NB4 (cell line): ENCODE data around the gene KCNQ5.
"Not testable (repeated sequence)": the region's sequence is repeated elsewhere in the genome, so short reads cannot be mapped to it uniquely, and the experiment has no call there.

ENCODE experiments used
- DNase-seq: peaks from one replicate; pipeline ENCODE4 v3.0.0; 2010; ENCODE audit warnings: low read depth
- H3K4me3 ChIP-seq: one replicate; pipeline ENCODE4 v1.5.1; 2011; ENCODE audit warnings: mild to moderate bottlenecking, low read depth, low read length, moderate library complexity
- CTCF ChIP-seq: IDR thresholded peaks from one replicate; pipeline ENCODE4 v1.5.1; 2012; ENCODE audit warnings: low read depth, low read length
- MAX ChIP-seq: IDR thresholded peaks from 2 replicates; pipeline ENCODE4 v1.6.1; 2011; ENCODE audit warnings: low read depth, low read length
- MYC ChIP-seq: IDR thresholded peaks from 2 replicates; pipeline ENCODE4 v1.6.1; 2011; ENCODE audit warnings: low read depth, low read length
- POLR2A ChIP-seq: IDR thresholded peaks from 2 replicates; pipeline ENCODE4 v1.6.1; 2011; ENCODE audit warnings: mild to moderate bottlenecking; ENCODE audit not compliant: insufficient read length; ENCODE audit errors: extremely low read depth

KCNQ5 gene

GRCh38 chr6:72972579-72972978, 350.7 kb downstream of the KCNQ5 start:
- no peak overlapping the region for H3K4me3 ChIP-seq
- DNase-seq = no peak
- TF ChIP-seq MYC = no peak
- TF ChIP-seq MAX = no peak
- TF ChIP-seq CTCF = no peak
- TF ChIP-seq POLR2A = no peak

GRCh38 chr6:72974276-72974675, 352.4 kb downstream of the KCNQ5 start:
- TF ChIP-seq CTCF (no peak), POLR2A (no peak), MAX (no peak), MYC (no peak)
- H3K4me3 ChIP-seq = no peak overlapping the region
- DNase-seq = no peak

GRCh38 chr6:72975352-72975752, 353.5 kb downstream of the KCNQ5 start:
- H3K4me3 ChIP-seq = no peak overlapping the region
- TF ChIP-seq MAX (no peak), POLR2A (no peak), MYC (no peak), CTCF (no peak)
- DNase-seq = no peak

- no peak for DNase-seq
Measured at GRCh38 chr6:72976484-72976883, 354.6 kb downstream of the KCNQ5 start.

GRCh38 chr6:72977114-72977513, 355.2 kb downstream of the KCNQ5 start:
- H3K4me3 ChIP-seq = no peak overlapping the region
- TF ChIP-seq CTCF (no peak), POLR2A (no peak)
- no peak for DNase-seq

More at GRCh38 chr6:72976484-72976883, 354.6 kb downstream of the KCNQ5 start:
- no peak for TF ChIP-seq POLR2A
- TF ChIP-seq CTCF = no peak
- TF ChIP-seq MAX = no peak
- TF ChIP-seq MYC = no peak
- no peak overlapping the region for H3K4me3 ChIP-seq

- not testable (repeated sequence) for DNase-seq, H3K4me3 ChIP-seq
Measured at GRCh38 chr6:72978808-72979207, 356.9 kb downstream of the KCNQ5 start.

GRCh38 chr6:72984189-72984831, 362.4 kb downstream of the KCNQ5 start:
- not testable (repeated sequence) for DNase-seq, H3K4me3 ChIP-seq
